GM18951 (cell line): Measurements from ENCODE around the gene KCTD3.

Experiments used
- POLR2A ChIP-seq: IDR thresholded peaks from 4 replicates; pipeline ENCODE4 v1.6.1; 2011; ENCODE audit warnings: mild to moderate bottlenecking; ENCODE audit not compliant: insufficient read length, insufficient read depth; ENCODE audit errors: extremely low read depth
- in situ Hi-C: fragments of 300-500 bp; cut with MboI; formaldehyde crosslinking; loops from one replicate; pipeline ENCODE4 v1.12.0; 2022; ENCODE audit warnings: low sequenced_read_pairs, mixed read lengths, inconsistent platforms; ENCODE audit not compliant: unreplicated experiment

The KCTD3 gene

DNA sequence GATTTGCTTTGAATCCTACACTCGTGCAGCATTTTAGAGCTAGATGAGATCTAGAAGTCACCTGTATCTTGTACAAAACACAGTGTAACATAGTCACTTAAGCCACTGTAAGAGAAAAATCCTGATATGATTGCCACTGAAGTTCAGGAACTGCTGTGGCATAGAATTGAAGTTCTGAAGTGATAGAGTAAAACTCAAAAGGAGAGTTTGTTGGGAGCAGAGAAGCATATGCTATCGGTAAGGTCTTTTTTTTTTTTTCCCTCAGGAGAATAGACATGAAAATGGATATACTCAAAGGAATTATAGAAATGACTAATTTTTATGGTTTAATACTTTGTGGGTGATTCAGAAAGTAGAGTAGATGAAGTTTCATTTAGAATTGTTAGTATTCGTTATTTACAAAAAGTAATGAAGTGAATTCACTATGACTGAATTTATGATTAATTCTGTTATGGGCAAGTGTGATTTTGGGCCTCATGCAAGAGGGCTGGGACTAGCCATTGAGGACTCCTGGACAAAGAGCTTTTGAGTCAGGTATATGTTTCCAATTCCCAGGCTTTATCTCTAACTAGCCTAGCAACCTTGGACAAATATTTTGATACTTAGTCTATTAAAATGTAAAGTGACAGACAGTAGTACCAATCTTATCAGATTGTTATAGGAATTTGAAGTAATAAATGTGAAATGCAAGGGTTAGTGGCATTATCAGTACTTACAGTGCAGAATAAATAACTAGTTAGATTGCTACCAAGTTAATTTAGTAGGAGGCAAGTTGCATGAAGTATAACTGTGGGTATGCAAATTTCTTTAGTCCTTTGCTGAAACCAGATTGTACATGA is 3.1 kb downstream of the KCTD3 start:
- TF ChIP-seq POLR2A = no peak
- in situ Hi-C loops = no loop called here

DNA sequence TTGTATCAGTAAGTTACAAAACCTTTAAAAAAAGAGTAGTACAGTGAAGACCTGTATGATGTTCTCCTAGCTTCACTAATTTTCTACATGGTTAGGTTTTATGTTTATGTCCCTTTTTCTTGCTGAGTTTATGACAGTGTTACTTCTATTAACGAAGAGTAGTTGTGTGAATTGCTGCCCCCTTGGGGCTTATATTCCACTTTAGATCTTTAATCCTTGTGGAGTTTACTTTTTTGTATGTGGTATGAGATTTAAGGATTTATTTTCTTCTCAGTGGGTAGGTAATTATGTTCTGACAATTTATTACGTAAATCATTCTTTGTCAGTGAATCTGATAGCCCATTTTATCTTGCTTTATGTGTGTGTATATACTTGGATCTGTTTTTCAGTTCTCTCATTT is 14.8 kb downstream of the KCTD3 start:
- TF ChIP-seq POLR2A = no peak
- in situ Hi-C loops = no loop called here

DNA sequence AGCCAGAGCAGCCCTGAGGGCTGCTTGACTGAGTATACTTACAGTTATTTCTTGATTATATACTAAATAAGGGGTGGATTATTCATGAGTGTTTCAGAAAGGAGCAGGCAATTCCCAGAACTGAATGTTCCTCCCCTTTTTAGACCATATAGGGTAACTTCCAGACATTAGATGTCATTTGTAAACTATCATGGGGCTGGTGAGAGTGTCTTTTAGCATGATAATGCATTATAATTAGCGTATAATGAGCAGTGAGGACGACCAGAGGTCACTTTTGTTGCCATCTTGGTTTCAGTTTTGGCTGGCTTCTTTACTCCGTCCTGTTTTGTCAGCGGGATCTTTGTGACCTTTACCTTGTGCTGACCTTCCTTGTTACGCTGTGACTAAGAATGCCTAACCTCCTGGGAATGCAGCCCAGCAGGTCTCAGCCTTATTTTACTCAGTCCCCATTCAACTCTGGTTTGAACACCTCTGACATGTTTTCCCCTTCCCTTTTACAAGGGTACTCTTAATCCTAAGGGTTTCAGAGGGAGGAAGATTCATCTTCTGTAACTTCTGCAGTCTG is 16.2 kb downstream of the KCTD3 start:
- in situ Hi-C loops = no loop called here
- TF ChIP-seq POLR2A = no peak

DNA sequence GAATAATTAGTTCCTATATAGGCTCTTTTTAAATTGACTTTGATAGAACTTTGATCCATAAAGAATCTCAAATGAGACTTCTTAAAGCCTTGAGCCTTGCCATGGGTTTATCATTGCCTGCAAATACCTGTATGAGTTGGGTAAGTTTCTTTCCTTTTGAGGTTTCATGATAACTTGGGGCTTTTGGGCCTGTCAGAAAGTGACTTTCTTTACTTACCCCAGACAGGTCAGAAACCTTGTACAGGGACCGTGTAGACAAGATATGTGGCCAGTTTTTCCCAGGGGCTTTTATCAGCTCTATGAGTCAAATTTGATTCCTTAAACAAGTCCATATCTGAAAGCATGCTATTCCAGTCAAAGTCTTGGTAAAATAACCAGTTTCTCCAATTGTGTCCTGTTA is 17.3 kb downstream of the KCTD3 start:
- TF ChIP-seq POLR2A = no peak
- in situ Hi-C loops = no loop called here

DNA sequence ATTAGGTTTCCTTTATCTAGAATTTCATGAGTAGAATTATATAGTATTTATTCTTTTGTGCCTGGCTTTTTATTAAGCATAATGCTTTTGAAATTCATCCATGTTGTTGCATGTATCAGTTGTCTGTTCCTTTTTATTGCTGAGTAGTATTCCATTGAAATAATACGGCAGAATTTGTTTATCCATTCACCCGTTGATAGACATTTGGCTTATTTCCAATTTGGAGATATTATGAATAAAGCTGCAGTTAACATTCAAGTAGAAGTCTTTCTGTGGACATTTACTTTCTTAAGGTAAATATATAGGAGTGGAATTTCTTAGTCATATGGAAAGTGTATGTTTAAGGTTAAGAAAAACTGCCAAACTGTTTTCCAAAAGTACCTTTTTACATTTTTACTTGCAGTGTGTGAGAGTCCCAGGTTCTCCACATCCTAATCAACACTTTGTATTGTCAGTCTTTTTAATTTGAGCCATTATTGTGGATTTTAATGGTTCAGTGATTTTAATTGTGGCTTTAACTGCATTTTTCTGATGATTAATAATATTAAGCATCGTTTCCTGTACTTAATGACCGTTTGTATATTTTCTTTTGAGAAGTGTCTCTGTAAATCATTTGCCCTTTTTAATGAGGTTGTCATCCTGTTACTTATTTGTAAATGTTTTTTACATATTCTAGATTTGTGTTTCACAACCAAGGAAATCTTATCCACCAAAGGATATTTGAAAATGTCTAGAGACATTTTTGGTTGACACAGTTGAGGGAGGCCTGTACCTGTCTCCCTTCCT is 22.7 kb downstream of the KCTD3 start:
- in situ Hi-C loops = no loop called here
- no peak for TF ChIP-seq POLR2A

DNA sequence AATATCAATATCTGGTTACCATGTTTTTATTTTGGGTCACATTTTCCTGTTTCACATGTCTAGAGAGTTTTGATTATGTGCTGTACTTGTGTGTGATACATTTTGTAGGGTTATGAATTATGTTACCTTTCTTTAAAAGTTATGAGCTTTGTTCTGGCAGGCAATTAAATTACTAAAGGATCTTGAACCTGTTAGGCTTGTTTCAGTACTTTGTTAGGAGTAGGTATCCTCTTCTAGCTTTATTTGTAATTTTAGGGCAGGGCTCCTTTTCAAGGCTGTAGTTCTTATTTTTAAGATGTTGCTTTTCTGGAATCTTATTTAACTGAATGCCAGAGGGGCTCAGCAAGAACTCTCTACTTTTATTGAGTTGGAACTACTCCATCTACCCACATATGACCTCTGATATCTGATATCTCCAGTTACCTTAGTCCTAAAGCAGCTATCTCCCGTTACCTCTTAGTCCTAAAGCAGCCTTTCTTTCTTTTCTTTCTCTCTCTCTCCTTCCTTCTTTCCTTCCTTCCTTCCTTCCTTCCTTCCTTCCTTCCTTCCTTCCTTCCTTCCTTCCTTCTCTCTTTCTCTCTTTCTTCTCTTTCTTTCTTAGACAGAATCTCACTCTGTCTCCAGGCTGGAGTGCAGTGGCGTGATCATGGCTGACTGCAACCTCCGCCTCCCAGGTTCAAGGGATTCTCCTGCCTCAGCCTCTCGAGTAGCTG is 23.8 kb downstream of the KCTD3 start:
- no peak for TF ChIP-seq POLR2A

DNA sequence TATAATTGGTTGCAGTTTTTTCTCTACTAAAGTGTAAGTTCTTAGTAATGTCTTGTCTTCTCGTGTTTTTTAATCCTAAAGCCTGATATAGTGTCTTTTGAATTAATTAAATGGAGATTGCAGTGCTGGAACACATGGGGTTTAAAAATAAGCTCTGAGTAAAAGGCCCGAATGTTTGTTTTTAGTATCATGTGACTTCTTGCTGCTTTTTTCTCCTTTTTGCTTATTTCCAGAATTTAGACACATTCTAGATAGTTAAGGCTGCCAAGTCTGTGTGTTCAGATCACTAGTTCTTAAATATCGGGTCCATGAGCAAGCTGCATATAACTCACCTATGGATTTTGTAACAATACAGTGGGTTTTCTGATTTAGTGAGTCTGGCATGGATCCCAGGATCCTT is 27.5 kb downstream of the KCTD3 start:
- no peak for TF ChIP-seq POLR2A
- in situ Hi-C loops = no loop called here

More for the DNA sequence above, 23.8 kb downstream of the KCTD3 start:
- in situ Hi-C loops = no loop called here

DNA sequence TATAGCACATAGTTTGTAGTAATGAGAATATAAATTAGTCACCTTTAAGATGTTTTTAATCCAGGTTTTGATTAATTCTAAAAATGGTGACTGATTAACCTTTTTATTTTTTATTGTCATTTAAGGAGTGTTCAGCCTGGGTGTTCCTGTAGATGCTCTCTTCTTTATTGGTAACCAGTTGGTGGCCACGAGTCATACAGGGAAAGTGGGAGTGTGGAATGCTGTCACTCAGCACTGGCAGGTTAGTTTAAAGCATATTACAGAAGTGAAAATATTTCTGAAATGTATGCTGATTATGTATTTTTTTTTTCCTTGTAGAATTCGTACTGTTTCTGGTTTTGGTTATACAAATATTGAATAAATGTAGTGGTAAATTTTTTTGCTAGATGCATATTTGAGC is 28.1 kb downstream of the KCTD3 start:
- TF ChIP-seq POLR2A = no peak
- in situ Hi-C loops = no loop called here

DNA sequence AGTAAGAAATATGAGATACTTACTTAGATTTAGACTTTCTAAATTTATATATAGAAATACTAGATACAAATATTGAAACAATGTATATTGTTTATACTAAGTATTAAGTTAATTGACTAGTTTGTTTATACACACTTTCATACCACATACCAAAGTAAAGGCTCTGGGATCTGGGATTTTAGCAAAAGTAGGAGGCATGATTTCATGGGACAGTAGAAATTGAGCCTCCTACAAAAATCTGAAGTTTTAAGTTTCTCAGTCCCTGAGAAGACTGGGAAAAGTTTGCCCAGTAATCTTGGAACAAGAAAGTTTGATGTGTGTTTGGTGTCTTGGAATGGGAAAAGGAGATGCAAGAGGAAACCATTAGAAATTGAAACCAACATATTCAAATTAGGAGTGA is 30.9 kb downstream of the KCTD3 start:
- in situ Hi-C loops = no loop called here
- TF ChIP-seq POLR2A = no peak

DNA sequence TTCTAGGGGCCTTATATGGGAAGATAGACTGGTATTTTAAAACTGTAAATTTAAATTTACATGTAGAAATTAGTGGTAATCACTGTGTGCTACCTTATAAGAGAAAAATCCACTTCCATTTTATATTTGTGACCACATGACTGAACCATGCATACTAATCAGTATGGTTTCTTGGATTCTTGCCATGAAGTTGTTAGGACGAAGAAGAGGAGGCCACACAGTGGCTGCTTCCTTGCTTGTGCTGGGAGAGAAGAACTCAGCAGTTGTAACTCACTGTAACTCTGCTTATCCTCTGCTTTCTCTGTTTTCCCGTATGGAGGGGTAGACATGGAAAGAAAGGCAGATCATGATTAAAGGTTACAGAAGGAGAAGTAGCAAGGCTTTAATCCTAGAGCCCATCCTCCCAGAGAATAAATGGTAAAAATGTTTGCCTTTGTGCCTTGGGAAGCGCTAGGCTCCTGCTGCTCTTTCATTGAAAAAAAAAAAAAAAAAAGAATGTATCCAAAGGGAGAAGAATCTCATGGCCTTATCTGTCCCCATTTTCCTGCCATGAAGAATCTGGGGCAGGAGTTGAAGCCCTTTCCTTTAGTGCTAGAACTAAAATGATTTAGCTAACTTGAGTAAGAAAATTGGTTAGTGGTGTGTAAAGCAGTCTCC is 32.4 kb downstream of the KCTD3 start:
- no peak for TF ChIP-seq POLR2A
- in situ Hi-C loops = no loop called here

DNA sequence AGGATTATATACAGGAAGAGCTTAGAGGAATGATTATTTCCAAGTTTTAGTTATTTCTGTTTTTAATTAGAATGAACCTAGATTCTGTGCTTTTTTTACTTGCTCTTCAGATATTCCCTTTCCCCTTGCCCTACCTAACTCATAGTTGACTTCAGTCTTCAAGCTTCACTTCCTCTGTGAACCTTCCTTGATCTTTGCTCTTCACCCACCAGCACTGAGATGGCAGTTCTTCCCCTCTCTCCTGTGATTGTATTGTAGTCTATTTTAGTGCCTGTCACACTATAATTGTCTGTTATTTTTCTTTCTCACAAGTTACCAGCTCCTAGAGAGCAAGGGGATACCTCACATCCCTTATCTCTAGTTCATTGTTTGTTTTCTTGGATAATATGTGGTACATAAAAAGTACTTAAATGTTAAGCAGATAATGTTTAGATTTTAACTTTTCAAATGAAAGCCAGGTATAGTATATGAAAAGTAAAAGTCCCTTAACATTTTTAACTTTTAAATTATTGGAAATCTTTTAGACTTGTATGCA is 33.2 kb downstream of the KCTD3 start:
- in situ Hi-C loops = no loop called here
- TF ChIP-seq POLR2A = no peak

DNA sequence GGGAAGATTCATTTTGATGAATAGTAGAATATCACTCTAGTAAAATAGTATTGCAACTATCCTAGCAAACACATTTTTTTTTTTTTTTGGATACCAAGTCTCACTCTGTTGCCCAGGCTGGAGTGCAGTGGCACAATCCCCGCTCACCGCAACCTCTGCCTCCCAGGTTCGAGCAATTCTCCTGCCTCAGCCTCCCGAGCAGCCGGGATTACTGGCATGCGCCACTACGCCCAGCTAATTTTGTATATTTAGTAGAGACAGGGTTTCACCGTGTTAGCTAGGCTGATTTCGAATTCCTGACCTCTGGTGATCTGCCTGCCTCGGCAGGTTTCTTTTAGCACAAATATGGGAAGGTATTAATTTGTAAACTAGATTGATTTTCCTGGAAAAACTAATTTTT is 33.8 kb downstream of the KCTD3 start:
- in situ Hi-C loops = no loop called here
- TF ChIP-seq POLR2A = no peak
